Tibial nerve (tissue), 3 donors: ENCODE measurements around the gene LAMC2.

Experiments
- POLR2A ChIP-seq, 2 donors: fragments of 450-650 bp; IDR thresholded peaks; one replicate each; pipeline ENCODE4 v1.6.1; 2017; ENCODE audit warnings: antibody characterized with exemption in 2 of 2, mild to moderate bottlenecking in 2 of 2, moderate library complexity in 2 of 2
- TF ChIP-seq, protein P1 (sequence below), 5 experiments: fragments of 200-600 bp in 3 of 5; fragments of 450-650 bp in 2 of 5; sonication (generic) in 3 of 5; IDR thresholded peaks; one replicate each; pipeline ENCODE4 v1.5.1; 2016 to 2019; ENCODE audit warnings: antibody characterized with exemption in 5 of 5, mild to moderate bottlenecking in 3 of 5, moderate library complexity in 2 of 5

DNA sequence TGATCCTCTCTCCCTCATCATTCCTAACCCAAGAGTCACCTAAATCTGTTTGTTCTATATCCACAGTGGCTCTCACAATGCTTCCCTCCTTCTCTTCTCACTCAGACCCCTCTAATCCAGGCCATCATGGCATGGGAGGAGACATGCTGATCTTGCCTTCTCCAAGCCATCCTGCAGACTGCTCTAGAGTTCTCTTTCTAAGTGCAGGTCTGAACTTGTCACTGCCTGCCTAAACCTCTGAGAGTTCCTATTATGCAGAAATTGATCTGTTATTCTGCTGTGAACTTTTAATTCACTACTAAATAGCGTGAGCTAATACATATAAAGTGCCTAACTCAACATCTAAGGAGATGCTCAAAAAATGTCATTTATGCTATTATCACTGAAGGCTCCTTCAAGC is 26.8 kb downstream of the LAMC2 start:
- no peak for TF ChIP-seq POLR2A (IDR thresholded peaks at IDR 0.05)
- TF ChIP-seq, protein P1, sequence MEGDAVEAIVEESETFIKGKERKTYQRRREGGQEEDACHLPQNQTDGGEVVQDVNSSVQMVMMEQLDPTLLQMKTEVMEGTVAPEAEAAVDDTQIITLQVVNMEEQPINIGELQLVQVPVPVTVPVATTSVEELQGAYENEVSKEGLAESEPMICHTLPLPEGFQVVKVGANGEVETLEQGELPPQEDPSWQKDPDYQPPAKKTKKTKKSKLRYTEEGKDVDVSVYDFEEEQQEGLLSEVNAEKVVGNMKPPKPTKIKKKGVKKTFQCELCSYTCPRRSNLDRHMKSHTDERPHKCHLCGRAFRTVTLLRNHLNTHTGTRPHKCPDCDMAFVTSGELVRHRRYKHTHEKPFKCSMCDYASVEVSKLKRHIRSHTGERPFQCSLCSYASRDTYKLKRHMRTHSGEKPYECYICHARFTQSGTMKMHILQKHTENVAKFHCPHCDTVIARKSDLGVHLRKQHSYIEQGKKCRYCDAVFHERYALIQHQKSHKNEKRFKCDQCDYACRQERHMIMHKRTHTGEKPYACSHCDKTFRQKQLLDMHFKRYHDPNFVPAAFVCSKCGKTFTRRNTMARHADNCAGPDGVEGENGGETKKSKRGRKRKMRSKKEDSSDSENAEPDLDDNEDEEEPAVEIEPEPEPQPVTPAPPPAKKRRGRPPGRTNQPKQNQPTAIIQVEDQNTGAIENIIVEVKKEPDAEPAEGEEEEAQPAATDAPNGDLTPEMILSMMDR (IDR thresholded peaks at IDR 0.05) = no peak
